Measurements from ENCODE around the gene TRIM71. TPM values are rescaled to one million over a fixed set of nuclear protein-coding genes. Genes with fewer than 3 reads are reported as not detected.

The TRIM71 gene
- total and polyA plus RNA-seq, 2 of the 13 experiments (the other 11 are each of a cell fraction or from before 2014, with no cell fraction given), result 21.7 to 76.9 TPM

GRCh38 chr3:32850226-32850625 is 32.4 kb downstream of the TRIM71 start (continued):
- TF ChIP-seq PRDM4 (CRISPR knock-in tag; IDR thresholded peaks at IDR 0.05; ENCODE audit: borderline replicate concordance) (no peak), HMG20B (CRISPR knock-in tag; conservative IDR thresholded peaks at IDR 0.05) (no peak), ZNF382 (CRISPR knock-in tag; IDR thresholded peaks at IDR 0.05; ENCODE audit: borderline replicate concordance) (no peak), AHR (CRISPR knock-in tag; IDR thresholded peaks at IDR 0.05) (no peak), PHF21A (CRISPR knock-in tag; IDR thresholded peaks at IDR 0.05) (peak; percentile 48), MTA3 (CRISPR knock-in tag; IDR thresholded peaks at IDR 0.05) (no peak), ATF7 (IDR thresholded peaks at IDR 0.05) (0 out of 2 replicates have a peak, but pooled peaks have one; percentile 4), ATF7 (CRISPR knock-in tag; IDR thresholded peaks at IDR 0.05) (no peak), ZNF567 (CRISPR knock-in tag; IDR thresholded peaks at IDR 0.05; ENCODE audit: borderline replicate concordance) (no peak), FOXP1 (IDR thresholded peaks at IDR 0.05) (no peak), FOXP1 (CRISPR knock-in tag; IDR thresholded peaks at IDR 0.05) (peak; percentile 36; the same call in 1 of the 2 replicates), DMAP1 (CRISPR knock-in tag; IDR thresholded peaks at IDR 0.05) (0 out of 2 replicates have a peak, but pooled peaks have one; percentile 31), MNT (IDR thresholded peaks at IDR 0.05) (no peak), ZBTB1 (CRISPR knock-in tag; IDR thresholded peaks at IDR 0.05; ENCODE audit: borderline replicate concordance) (no peak), IKZF4 (CRISPR knock-in tag; IDR thresholded peaks at IDR 0.05; ENCODE audit: borderline replicate concordance, low read depth, not compliant biosample characterization) (no peak), ZBTB3 (CRISPR knock-in tag; IDR thresholded peaks at IDR 0.05; ENCODE audit: borderline replicate concordance, low read depth) (no peak)

All from HepG2 (cell line).